Measurements from ENCODE around the gene IRGQ.
"Not testable (repeated sequence)": the region's sequence is repeated elsewhere in the genome, so short reads cannot be mapped to it uniquely, and the experiment has no call there.

Gene IRGQ

GRCh38 chr19:43623889-43624670 lies 28.1 kb upstream of the IRGQ start:
- no peak for DNase-seq

DNA sequence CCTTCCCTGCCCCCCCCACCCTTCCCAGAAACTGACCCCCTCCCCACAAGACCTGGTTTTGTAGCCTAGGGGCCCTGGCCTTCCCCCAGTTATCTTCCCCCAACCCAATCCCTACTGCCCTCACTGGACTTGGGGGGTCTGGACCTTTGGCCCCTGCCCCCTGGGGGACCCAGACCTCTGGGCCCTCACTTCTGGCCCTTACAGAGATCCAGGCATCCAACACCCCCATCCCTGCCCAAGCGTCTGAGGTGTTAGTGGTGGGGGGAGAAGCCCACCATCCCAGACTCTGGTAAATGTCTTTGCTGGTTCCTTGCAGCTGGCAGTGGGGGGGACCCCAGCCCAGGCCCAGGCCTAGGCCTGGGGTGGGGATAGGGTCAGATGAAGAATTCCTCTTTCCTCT lies 27.0 kb upstream of the IRGQ start:
- DNase-seq, result no peak

GRCh38 chr19:43622070-43622469 lies 26.1 kb upstream of the IRGQ start:
- no peak for DNase-seq

DNA sequence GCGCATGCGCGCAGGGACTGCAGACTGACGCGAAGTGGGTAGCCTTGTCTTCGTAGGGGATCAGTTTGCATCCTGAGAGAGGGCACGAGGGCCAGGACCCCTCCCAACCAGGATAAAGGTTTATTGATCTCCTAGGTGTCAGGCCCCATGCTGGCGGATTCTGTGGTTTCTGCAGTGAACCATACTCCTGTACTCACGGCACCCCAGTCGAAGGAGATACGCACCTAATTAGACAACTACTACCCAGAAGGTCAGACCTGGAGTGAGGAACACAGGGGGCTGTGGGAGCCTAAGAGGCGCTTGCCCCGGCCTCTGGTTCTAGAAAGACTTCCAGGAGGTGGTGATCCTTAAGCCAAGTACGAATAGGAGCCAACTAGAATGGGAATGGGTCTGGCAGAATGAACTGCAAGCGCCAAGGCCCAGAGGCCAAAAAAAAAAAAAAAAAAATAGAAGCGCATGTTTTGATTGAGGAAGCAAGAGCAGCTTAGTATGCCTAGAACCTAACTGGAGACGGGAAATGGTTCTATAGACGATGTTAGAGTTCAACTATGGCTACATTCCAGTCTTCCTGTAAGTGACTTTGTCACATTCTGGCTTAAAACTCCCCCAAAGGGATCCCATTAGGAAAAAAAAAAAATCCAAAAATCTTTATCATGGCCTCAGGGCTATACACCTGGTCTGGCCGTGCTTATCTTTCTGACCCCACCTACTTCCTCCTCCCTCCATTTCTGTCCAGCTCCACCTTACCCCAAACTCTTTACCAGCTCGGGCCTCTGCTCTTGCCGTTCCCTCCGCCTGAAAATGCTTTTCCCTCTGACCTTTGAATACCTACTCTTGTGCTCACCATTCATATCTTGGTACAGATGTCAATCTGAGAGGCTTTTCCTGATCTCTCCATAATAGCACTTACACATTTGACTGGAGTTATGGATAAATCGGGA lies 24.4 kb upstream of the IRGQ start:
- peak; percentile 23 for DNase-seq

DNA sequence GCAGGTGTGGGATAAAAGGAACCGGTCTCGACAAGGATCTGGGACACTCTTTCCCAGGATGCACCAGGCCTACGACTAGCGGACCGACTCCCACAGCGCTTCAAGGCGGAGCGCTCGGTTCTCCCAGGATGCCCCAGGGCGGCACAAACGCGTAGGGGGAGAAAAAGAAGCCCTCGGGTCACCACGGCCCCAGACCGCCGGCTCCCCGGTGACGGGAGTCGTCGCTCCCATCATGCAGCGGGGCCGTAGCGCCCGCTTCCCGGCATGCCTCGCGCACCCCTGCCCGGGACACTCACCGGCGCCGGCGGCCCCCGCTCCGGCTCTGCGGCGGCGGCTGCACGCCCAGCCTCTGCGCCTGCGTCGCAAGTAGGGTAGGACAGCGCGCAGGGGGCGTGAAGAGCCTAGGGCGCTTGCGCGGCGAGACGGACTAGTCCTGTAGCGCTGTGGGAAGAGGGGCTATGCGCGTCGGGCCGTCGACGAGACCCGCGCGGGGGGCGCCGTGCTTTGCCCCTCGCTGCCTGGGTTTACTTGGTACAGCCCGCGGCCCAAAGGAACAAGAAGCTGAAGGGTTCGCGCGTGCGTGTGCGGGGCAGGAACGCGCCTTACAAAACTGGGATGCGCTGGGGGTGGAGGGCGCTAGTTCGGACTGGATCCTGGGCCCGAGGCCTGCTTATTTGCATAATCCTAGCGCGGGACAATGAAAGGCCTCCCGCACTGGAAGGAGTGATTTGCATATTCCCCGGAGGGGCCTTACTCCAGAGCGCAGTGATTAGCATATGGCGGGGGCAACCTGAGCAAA lies 23.5 kb upstream of the IRGQ start, which contains the start of gene ZNF428:
TSS of gene ZNF428 (minus strand) at position 368 of the 799 bp plus-strand sequence. CDS start 5,325 bp downstream, outside the sequence.
- peak; percentile 94 for DNase-seq

- DNase-seq, result peak; percentile 74
Measured at GRCh38 chr19:43618921-43619261, 23.0 kb upstream of the IRGQ start.

DNA sequence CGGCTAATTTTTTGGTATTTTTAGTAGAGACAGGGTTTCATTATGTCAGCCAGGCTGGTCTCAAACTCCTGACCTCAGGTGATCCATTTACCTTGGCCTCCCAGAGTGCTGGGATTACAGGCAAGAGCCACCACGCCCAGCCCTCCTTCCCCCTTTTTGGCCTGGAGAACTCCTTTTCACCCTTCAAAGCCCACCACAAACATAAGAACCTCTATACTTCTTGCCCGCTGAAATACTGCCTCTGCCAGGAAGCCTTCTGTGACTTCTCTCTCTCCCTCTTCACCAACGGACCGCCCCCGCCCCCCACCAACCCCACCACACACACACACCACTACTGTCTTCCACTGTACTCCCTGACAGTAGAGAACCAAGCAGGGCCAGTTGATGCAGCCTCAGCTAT lies 21.0 kb upstream of the IRGQ start:
- DNase-seq, result no peak

- no peak for DNase-seq
Measured at GRCh38 chr19:43616306-43616705, 20.4 kb upstream of the IRGQ start.

- no peak for DNase-seq
Measured at GRCh38 chr19:43612374-43612773, 16.4 kb upstream of the IRGQ start.

DNA sequence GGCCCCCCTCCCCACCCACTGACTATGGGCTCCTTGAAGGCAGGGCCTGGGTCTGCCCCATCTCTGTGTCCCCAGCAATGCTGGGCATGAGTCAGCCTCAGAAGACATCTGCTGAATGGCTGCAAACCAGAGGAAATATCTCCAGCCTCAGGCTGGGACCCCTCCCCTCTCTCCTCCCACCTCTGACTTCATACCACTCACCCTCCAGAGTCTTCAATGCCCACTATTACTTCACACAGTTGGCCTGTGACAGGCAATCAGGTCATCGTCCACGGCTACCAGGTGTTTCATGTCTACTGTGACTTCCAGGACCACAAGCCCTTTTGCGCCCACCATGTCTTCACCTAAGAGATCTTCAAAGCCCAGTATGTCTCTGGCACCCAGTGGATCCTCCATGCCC lies 15.9 kb upstream of the IRGQ start, which contains the start of gene SRRM5:
TSS of gene SRRM5 (plus strand) at position 301 of the 400 bp plus-strand sequence. CDS start at position 335, 34 bp downstream.
- DNase-seq, result no peak

DNA sequence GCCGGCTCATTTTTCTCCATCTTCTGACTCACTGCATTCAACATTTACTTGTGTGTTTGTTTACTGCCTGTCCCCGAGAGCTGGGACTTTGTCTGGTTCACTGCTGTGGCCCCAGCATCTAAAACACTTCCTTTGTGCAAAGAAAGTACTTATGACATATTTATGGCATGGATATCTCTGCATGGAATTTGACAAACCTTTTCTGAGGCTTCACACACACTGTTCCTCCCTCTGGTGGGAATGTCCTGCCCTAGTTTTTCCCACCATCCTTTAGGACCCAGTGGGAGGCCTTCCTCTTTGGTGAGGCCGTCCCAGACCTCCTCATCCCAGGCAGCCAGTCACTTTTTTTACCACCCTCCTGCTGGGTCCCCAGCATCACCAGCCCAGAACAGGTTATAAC lies 14.6 kb upstream of the IRGQ start:
- DNase-seq, result no peak

DNA sequence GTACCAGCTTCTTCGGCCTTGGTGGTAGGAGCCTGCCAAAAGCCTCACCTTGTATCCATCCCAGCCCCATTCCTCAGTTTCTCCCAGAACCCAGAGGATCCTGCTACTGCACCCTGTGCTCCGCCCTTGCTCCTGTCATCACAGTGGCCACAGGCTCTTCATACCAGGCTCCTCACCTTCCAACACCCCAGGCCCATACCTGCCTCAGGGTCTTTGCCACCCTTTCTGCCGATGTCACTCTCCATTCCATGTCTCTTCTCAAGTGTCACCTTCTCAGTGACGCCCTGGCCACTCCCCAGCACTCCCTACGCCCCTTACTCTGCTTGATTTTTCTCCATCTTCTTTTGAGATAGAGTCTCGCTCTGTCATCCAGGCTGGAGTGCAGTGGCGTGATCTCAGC lies 13.9 kb upstream of the IRGQ start:
- DNase-seq, result no peak

GRCh38 chr19:43607238-43608205 lies 11.6 kb upstream of the IRGQ start:
- DNase-seq, result no peak

GRCh38 chr19:43606569-43607229 lies 10.8 kb upstream of the IRGQ start:
- no peak for DNase-seq

DNA sequence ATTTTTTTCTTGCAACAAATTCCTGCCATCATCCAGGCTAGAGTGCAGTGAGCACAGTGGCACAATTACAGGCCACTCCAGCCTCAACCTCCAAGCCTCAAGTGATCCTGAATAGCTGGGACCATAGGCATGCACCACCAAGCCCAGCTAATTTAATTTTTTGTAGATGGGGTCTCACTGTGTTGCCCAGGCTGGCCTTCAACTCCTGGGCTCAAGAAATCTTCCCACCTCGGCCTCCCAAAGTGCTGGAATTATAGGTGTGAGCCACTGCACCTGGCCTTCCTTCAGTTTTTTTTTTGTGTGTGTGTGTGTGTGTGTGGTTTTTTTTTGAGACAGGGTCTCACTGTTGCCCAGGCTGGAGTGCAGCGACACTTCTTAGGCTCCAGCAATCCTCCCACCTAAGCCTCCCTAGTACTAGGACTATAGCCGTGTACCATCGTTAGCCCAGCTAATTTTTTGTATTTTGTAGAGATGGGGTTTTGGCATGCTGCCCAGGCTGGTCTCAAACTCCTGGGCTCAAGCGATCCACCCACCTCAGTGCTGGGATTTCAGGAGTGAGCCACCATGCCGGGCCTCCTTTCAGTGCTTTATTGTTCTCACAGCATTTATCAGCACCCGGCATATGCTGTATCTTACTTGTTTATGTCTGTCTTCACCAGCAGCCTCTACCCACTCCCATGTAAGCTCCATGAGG lies 10.1 kb upstream of the IRGQ start:
- DNase-seq, result no peak

DNA sequence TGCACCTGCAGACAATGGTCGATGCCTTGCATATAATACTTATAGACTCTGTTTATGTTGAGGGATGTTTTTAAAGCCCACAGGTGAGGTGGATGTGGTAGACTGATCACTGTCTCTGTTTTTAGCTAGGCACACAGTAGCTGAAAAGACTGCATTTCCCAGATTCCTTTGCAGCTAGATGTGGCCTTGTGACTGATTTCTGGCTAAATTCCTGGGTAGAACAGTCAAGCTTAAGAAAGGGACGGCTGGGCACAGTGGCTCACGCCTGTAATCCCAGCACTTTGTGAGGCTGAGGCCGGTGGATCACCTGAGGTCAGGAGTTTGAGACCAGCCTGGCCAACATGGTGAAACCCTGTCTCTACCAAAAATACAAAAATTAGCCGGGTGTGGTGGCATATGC lies 4.4 kb upstream of the IRGQ start:
- not testable (repeated sequence) for DNase-seq

- no peak for DNase-seq
Measured at GRCh38 chr19:43599635-43600295, 3.8 kb upstream of the IRGQ start.

- no peak for DNase-seq
Measured at GRCh38 chr19:43598445-43599240, 2.7 kb upstream of the IRGQ start.

DNA sequence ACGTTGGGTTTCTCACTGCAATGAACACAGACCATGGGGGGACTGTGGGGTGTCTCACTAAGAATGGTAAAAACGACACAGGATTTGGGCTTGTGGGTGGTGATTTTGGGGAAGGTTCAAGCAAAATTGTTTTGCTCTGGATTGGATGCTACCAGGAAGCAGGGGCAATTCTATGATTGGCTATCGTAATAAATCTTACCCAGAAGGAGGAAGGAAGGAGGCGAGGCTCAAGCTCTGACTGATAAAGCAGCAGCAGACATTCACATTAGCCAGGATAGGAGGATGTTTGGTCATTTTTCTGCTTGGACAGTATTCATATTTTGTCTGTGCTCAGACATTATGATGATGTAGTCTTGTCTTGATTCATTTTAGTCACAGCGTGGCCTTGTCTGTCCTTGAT lies 1.9 kb upstream of the IRGQ start:
- DNase-seq, result peak; percentile 26

All from MV-4-11 (cell line).